Keratinocyte (primary cell): ENCODE measurements around the gene CCDC197. TPM values are rescaled to one million over a fixed set of nuclear protein-coding genes. Genes with fewer than 3 reads are reported as not detected.

ENCODE experiments used
- DNase-seq: peaks from one replicate; pipeline ENCODE4 v3.0.0-alpha.2; 2011; ENCODE audit warnings: low read depth, missing footprints, low spot score
- FAIRE-seq: peaks from 2 replicates; lab custom pipeline; 2011; peaks lifted over from hg19 to GRCh38; lab: Jason Lieb, UNC
- H2AFZ ChIP-seq: 2 replicates; pipeline ENCODE4 v1.6.0; 2012; ENCODE audit warnings: low read length, control low read depth, inconsistent platforms; ENCODE audit not compliant: control insufficient read depth
- H3K27ac ChIP-seq: 2 replicates; pipeline ENCODE4 v1.5.1; 2011; ENCODE audit warnings: low read length; ENCODE audit not compliant: control insufficient read depth, insufficient read depth
- H3K27me3 ChIP-seq: 3 replicates; pipeline ENCODE4 v1.6.0; 2011; ENCODE audit warnings: low read length; ENCODE audit not compliant: control insufficient read depth, insufficient read depth; ENCODE audit errors: extremely low read depth
- H3K36me3 ChIP-seq, 2 experiments: 2 replicates in 1 of 2; 3 replicates in 1 of 2; pipeline ENCODE4 v1.5.1; 2011; ENCODE audit warnings: low read length in 2 of 2, mild to moderate bottlenecking in 1 of 2; ENCODE audit not compliant: control insufficient read depth in 2 of 2, insufficient read depth in 2 of 2; ENCODE audit errors: extremely low read depth in 1 of 2
- H3K4me1 ChIP-seq: 3 replicates; pipeline ENCODE4 v1.5.1; 2011; ENCODE audit warnings: low read length; ENCODE audit not compliant: control insufficient read depth, insufficient read depth; ENCODE audit errors: extremely low read depth
- H3K4me2 ChIP-seq: 3 replicates; pipeline ENCODE4 v1.6.0; 2011; ENCODE audit warnings: low read depth, low read length; ENCODE audit not compliant: control insufficient read depth, insufficient read depth; ENCODE audit errors: extremely low read depth
- H3K4me3 ChIP-seq, 3 experiments: fragments of 200-600 bp in 1 of 3; sonication (generic) in 1 of 3; 2 replicates in 2 of 3; 3 replicates in 1 of 3; pipeline ENCODE4 v1.5.1; 2011 to 2016; ENCODE audit warnings: low read length in 3 of 3, mild to moderate bottlenecking in 3 of 3, control low read depth in 2 of 3, inconsistent platforms in 1 of 3, low read depth in 1 of 3, mixed read lengths in 1 of 3, mixed run types in 1 of 3, moderate library complexity in 1 of 3; ENCODE audit not compliant: control insufficient read depth in 2 of 3, insufficient read depth in 2 of 3; ENCODE audit errors: extremely low read depth in 1 of 3
- H3K79me2 ChIP-seq: 2 replicates; pipeline ENCODE4 v1.6.0; 2012; ENCODE audit warnings: low read length; ENCODE audit not compliant: control insufficient read depth, insufficient read depth
- H3K9ac ChIP-seq: 3 replicates; pipeline ENCODE4 v1.6.0; 2011; ENCODE audit warnings: low read length; ENCODE audit not compliant: control insufficient read depth, insufficient read depth; ENCODE audit errors: extremely low read depth
- H3K9me1 ChIP-seq: 3 replicates; pipeline ENCODE4 v1.6.0; 2011; ENCODE audit warnings: low read length; ENCODE audit not compliant: control insufficient read depth, insufficient read depth; ENCODE audit errors: extremely low read depth
- H3K9me3 ChIP-seq: 2 replicates; pipeline ENCODE4 v1.5.1; 2012; ENCODE audit warnings: low read depth, low read length; ENCODE audit not compliant: control insufficient read depth
- H4K20me1 ChIP-seq: 3 replicates; pipeline ENCODE4 v1.6.0; 2011; ENCODE audit warnings: low read length; ENCODE audit not compliant: control insufficient read depth, insufficient read depth; ENCODE audit errors: extremely low read depth
- EZH2 ChIP-seq: IDR thresholded peaks from one replicate; pipeline ENCODE4 v1.6.1; 2012; ENCODE audit warnings: inconsistent platforms, mild to moderate bottlenecking, low read length, moderate library complexity
- dilution Hi-C: fragments of 300-500 bp; cut with MboI; formaldehyde crosslinking; loops from one replicate; pipeline ENCODE4 v1.7.0; 2020; ENCODE audit warnings: low sequenced_read_pairs; ENCODE audit not compliant: extremely low pct_ligation_motif_present
- polyA plus RNA-seq, 5 experiments: library from polyadenylated mRNA; depleted of rRNA in 3 of 5; stranded (reverse) in 3 of 5; stranded (forward) in 1 of 5; unstranded in 1 of 5; fragments of >200 nt; gene quantifications; 1 replicate in 1 of 5; 2 replicates in 3 of 5; 3 replicates in 1 of 5; pipeline versions ENCODE4 v1.2.1 to v1.2.3, GENCODE V29; 2011 to 2012; ENCODE audit warnings: missing spikeins in 2 of 5, low read depth in 1 of 5, low replicate concordance in 1 of 5
- TF ChIP-seq, protein P1 (sequence below), 3 experiments: IDR thresholded peaks in 1 of 3; conservative IDR thresholded peaks in 1 of 3; optimal IDR thresholded peaks in 1 of 3; 2 replicates in 2 of 3; 3 replicates in 1 of 3; pipeline versions ENCODE3 to v1.5.1; 2011; ENCODE audit warnings: low read length in 3 of 3, mild to moderate bottlenecking in 3 of 3, moderate library complexity in 2 of 3, control low read depth in 1 of 3, inconsistent platforms in 1 of 3; ENCODE audit not compliant: insufficient read depth in 2 of 3; ENCODE audit errors: extremely low read depth in 1 of 3

CCDC197 gene
- polyA plus RNA-seq, 1 donor (not counting 4 experiments of a cell fraction or from before 2014, with no cell fraction given) = not detected

DNA sequence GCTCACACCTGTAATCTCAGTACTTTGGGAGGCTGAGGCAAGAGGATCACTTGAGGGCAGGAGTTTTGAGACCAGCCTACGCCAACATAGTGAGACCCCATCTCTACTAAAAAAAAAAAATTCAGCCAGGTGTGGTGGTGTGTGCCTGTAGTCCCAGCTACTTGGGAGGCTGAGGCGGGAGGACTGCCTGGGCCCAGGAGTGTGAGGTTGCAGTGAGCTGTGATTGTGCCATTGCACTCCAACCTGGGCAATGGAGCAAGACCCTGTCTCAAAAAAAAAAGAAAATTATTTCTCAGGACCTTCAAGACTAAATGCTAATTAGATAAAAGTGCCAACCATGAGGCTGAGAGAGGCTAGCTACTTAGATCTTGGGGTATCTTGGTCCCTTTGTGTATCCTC, 52.5 kb downstream of the CCDC197 start:
- Histone ChIP-seq H3K36me3 (peaks cover 36 to 56% of the 10 kb centered on the region in 2 experiments), H3K4me1 (no peaks in the 10 kb centered on the region), H3K9me3 (no peaks in the 10 kb centered on the region), H3K9me1 (no peaks in the 10 kb centered on the region), H3K4me2 (no peak overlapping the region), H3K79me2 (no peaks in the 10 kb centered on the region), H2AFZ (no peak overlapping the region), H3K27ac (no peak overlapping the region), H3K9ac (no peak overlapping the region), H4K20me1 (no peaks in the 10 kb centered on the region), H3K4me3 (no peak overlapping the region), H3K27me3 (no peaks in the 10 kb centered on the region)
- TF ChIP-seq EZH2 = no peak
- TF ChIP-seq, protein P1, sequence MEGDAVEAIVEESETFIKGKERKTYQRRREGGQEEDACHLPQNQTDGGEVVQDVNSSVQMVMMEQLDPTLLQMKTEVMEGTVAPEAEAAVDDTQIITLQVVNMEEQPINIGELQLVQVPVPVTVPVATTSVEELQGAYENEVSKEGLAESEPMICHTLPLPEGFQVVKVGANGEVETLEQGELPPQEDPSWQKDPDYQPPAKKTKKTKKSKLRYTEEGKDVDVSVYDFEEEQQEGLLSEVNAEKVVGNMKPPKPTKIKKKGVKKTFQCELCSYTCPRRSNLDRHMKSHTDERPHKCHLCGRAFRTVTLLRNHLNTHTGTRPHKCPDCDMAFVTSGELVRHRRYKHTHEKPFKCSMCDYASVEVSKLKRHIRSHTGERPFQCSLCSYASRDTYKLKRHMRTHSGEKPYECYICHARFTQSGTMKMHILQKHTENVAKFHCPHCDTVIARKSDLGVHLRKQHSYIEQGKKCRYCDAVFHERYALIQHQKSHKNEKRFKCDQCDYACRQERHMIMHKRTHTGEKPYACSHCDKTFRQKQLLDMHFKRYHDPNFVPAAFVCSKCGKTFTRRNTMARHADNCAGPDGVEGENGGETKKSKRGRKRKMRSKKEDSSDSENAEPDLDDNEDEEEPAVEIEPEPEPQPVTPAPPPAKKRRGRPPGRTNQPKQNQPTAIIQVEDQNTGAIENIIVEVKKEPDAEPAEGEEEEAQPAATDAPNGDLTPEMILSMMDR (optimal IDR thresholded peaks at IDR 0.05 in 1 of 3, IDR thresholded peaks at IDR 0.05 in 1 of 3, conservative IDR thresholded peaks at IDR 0.05 in 1 of 3; ENCODE audit: extremely low read depth in 1 of 3, insufficient read depth in 2 of 3, low read length in 3 of 3) = no peak
- FAIRE-seq = no peak
- dilution Hi-C loops = no loop called here
- no peak for DNase-seq

DNA sequence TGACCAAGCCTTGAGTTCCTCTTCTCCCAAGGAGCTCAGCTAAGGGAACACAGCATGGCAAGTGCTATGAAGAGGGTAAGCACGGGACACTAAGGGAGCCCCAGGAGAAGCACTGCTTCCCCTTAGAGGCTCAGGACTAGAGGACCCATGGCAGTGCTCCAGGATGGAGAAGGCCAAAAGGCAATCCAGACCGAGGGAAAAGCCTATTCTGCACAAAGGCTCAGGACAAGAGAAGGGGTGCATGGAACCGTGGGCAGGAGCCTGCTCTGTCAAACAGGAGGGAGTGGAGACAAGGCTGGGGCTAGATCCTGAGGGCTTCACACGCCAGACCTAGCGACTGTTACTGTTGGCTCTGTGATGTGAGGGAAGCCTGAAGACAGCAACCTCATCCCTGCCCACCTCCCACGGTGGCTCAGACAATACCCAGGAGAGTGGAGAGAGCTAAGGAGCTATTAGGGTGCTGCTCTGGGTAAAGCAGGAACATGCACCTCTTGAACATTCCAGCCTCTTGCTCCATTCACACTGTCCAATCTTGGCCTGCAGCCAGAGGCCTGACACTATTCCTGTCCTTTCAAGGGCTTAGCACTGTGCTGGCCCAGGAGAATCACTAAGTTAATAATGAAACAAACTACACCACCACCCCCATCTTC, 53.3 kb downstream of the CCDC197 start:
- Histone ChIP-seq H3K36me3 (peaks cover 38 to 61% of the 10 kb centered on the region in 2 experiments), H3K4me1 (no peaks in the 10 kb centered on the region), H3K9me1 (no peaks in the 10 kb centered on the region), H3K4me2 (no peak overlapping the region), H3K79me2 (no peaks in the 10 kb centered on the region), H2AFZ (no peak overlapping the region), H3K27ac (no peak overlapping the region), H4K20me1 (no peaks in the 10 kb centered on the region), H3K9ac (no peak overlapping the region), H3K9me3 (no peaks in the 10 kb centered on the region), H3K4me3 (no peak overlapping the region), H3K27me3 (no peaks in the 10 kb centered on the region)
- dilution Hi-C loops = no loop called here
- FAIRE-seq (no peak), DNase-seq (no peak)
- TF ChIP-seq, protein P1 (optimal IDR thresholded peaks at IDR 0.05 in 1 of 3, IDR thresholded peaks at IDR 0.05 in 1 of 3, conservative IDR thresholded peaks at IDR 0.05 in 1 of 3; ENCODE audit: extremely low read depth in 1 of 3, insufficient read depth in 2 of 3, low read length in 3 of 3) = no peak
- TF ChIP-seq EZH2 = no peak
